HEK293 (cell line): ENCODE data around the gene MYOG.

Experiments used
- ZNF19 ChIP-seq: fragments of 450-650 bp; formaldehyde crosslinking; IDR thresholded peaks from 2 replicates; pipeline ENCODE4; 2016; ENCODE audit warnings: missing biosample characterization, missing genetic modification characterization, low read depth
- ZNF292 ChIP-seq: fragments of 450-650 bp; formaldehyde crosslinking; IDR thresholded peaks from 2 replicates; pipeline ENCODE4 v1.5.1; 2016; ENCODE audit warnings: low read depth, missing biosample characterization, missing genetic modification characterization, borderline replicate concordance
- ZNF350 ChIP-seq: fragments of 450-650 bp; formaldehyde crosslinking; IDR thresholded peaks from 2 replicates; pipeline ENCODE4 v1.5.0; 2017; ENCODE audit warnings: missing biosample characterization, mild to moderate bottlenecking, missing genetic modification characterization
- ZNF510 ChIP-seq: fragments of 450-650 bp; formaldehyde crosslinking; IDR thresholded peaks from 2 replicates; pipeline ENCODE4 v1.5.1; 2018; ENCODE audit warnings: mild to moderate bottlenecking, missing genetic modification characterization, missing biosample characterization; ENCODE audit not compliant: insufficient replicate concordance
- ZSCAN23 ChIP-seq: fragments of 450-650 bp; formaldehyde crosslinking; IDR thresholded peaks from 2 replicates; pipeline ENCODE4 v1.5.1; 2016; ENCODE audit warnings: missing biosample characterization, missing genetic modification characterization

DNA sequence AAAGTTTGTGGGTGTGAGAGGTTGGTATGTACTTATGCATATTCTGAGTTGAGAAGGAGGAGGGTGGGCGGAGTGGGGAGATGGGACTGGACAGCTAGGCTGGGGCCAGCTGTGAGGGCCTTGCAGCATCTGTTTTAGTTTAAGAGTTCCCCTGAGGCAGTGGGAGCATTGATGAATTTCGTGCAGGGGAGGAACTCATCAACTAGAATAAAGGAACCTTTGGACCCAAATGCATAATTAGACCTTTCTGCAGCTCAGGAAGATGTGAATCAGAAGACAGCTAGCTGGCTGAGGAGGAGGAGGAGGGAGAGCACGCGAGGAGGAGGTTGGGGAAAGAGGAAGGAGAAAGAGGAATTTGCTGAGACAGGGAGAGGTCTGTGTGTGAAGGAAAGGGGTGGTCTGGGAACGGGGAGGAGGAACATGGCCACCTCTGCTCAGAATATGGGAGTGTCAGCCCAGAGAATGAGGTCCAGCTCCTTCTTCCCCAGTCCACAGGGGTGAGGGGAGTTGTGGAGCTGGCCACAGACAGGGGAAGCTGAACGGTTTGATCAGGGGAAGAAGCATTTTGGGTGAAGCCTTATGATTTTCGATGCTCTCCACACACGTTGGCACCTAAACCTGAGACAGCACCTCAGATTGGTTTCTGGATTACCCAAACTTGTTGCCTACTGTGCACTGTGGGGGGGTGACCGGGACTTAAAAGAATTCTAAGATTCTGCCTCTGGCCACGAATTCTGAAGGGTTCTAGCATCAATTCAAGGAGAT lies 27.7 kb downstream of the MYOG start:
- TF ChIP-seq ZNF292 (tag by site-specific recombination) = no peak
- no peak for TF ChIP-seq ZNF510 (tag by site-specific recombination)
- TF ChIP-seq ZNF19 (tag by site-specific recombination) = no peak
- TF ChIP-seq ZSCAN23 (tag by site-specific recombination) = no peak
- TF ChIP-seq ZNF350 (tag by site-specific recombination) = no peak
